ENCODE data around the gene GPR161. TPM values are rescaled to one million over a fixed set of nuclear protein-coding genes. Genes with fewer than 3 reads are reported as not detected.

GPR161 gene
- total RNA-seq, 8 experiments from 2014 or later: 2.3 to 36.7 (median 16.3) TPM

Other genes starting within 250 kb of the GPR161 start
- 1 to 10 TPM in 1 of 8 experiments, under 1 TPM in 6, not detected in 1; 0.04 to 1.3 (median 0.60) TPM for gene ADCY10, start 222.8 kb downstream of the GPR161 start, total RNA-seq
- gene DCAF6, start 200.2 kb downstream of the GPR161 start, total RNA-seq: 10 to 100 TPM; 18.3 to 77.8 (median 33.7) TPM
- 10 to 100 TPM; 23.7 to 55.6 (median 40.6) TPM for gene MPC2, start 199.9 kb downstream of the GPR161 start, total RNA-seq
- gene TIPRL, start 42.0 kb upstream of the GPR161 start, total RNA-seq: 100 to 1,000 TPM in 1 of 8 experiments, 10 to 100 TPM in 7; 27.1 to 103 (median 59.4) TPM
- gene SFT2D2, start 89.1 kb upstream of the GPR161 start, total RNA-seq: 10 to 100 TPM; 11.8 to 39.5 (median 23.6) TPM
- gene TBX19, start 143.9 kb upstream of the GPR161 start, total RNA-seq: 1 to 10 TPM in 4 of 8 experiments, under 1 TPM in 4; 0.58 to 2.4 (median 0.93) TPM